ENCODE results near the gene HOXC9. TPM values are rescaled to one million over a fixed set of nuclear protein-coding genes. Genes with fewer than 3 reads are reported as not detected.
A peak's percentile ranks its signal among the peaks of the same experiment; 100 is the strongest.

HOXC9 gene
- total and polyA plus RNA-seq, 10 donors: 0.05 TPM; not detected in 9

GRCh38 chr12:54026640-54027441 is 26.9 kb downstream of the HOXC9 start:
- H3K4me1 ChIP-seq: peaks cover 0 to 39% (median 10%) of the 10 kb centered on the region in 6 donors
- whole genome bisulfite sequencing, 5 donors: 10 to 19% (median 16%) methylated on average over 22 of the region's 22 CpGs
- TF ChIP-seq POLR2AphosphoS5 (IDR thresholded peaks at IDR 0.05): no peak
- H3K27ac ChIP-seq: no peak overlapping the region
- H3K9me3 ChIP-seq: no peaks in the 10 kb centered on the region
- peaks cover 18 to 100% (median 91%) of the 10 kb centered on the region in 7 donors for H3K27me3 ChIP-seq (replicated peaks in 1 of 7)
- H3K4me3 ChIP-seq: no peak overlapping the region
- H3K36me3 ChIP-seq: no peaks in the 10 kb centered on the region
- DNase-seq: peak; percentile 43
- intact Hi-C loops (cut with DNase I; ENCODE audit: low total_unique reads): no loop called here

- peaks cover 0 to 2% (median 0%) of the 10 kb centered on the region in 8 donors for H3K9me3 ChIP-seq
Measured at GRCh38 chr12:54027442-54027786, 27.5 kb downstream of the HOXC9 start.

GRCh38 chr12:54028314-54029201 is 28.6 kb downstream of the HOXC9 start, which contains the start of gene HOXC6:
Gene HOXC6, plus strand, starts transcription at chr12:54028440. Its CDS starts 82 bp downstream, at chr12:54028522.
- peaks cover 0 to 11% (median 5%) of the 10 kb centered on the region in 8 donors for H3K9me3 ChIP-seq
- no peaks in the 10 kb centered on the region for H3K36me3 ChIP-seq
- peaks cover 0 to 53% (median 22%) of the 10 kb centered on the region in 6 donors for H3K4me1 ChIP-seq
- DNase-seq: peak; percentile 29
- peak within 1 kb of the TSS in 2 of 8 donors; percentile 8 to 26 for H3K4me3 ChIP-seq
- H3K27me3 ChIP-seq (replicated peaks in 1 of 7): peaks cover 17 to 100% (median 94%) of the 10 kb centered on the region in 7 donors
- TF ChIP-seq CTCF (IDR thresholded peaks at IDR 0.05 in 8 of 11, conservative IDR thresholded peaks at IDR 0.05 in 3 of 11) (no peak), POLR2AphosphoS5 (IDR thresholded peaks at IDR 0.05) (no peak), POLR2A (IDR thresholded peaks at IDR 0.05) (no peak)
- H3K27ac ChIP-seq: no peak within 1 kb of the TSS
- intact Hi-C loops (cut with DNase I; ENCODE audit: low total_unique reads): no loop called here
- 6 to 8% (median 6%) methylated on average over 36 of the region's 36 CpGs for WGBS, 5 donors

More at GRCh38 chr12:54027442-54027786, 27.5 kb downstream of the HOXC9 start:
- intact Hi-C loops (cut with DNase I; ENCODE audit: low total_unique reads): no loop called here
- no peak for TF ChIP-seq POLR2A (IDR thresholded peaks at IDR 0.05)
- no peak for TF ChIP-seq CTCF (IDR thresholded peaks at IDR 0.05 in 8 of 11, conservative IDR thresholded peaks at IDR 0.05 in 3 of 11)
- TF ChIP-seq POLR2AphosphoS5 (IDR thresholded peaks at IDR 0.05): no peak
- 42 to 54% (median 45%) methylated on average over 3 of the region's 3 CpGs for whole genome bisulfite sequencing, 5 donors
- peaks cover 0 to 41% (median 10%) of the 10 kb centered on the region in 6 donors for H3K4me1 ChIP-seq
- DNase-seq: no peak
- H3K36me3 ChIP-seq: no peaks in the 10 kb centered on the region
- no peak overlapping the region for H3K4me3 ChIP-seq
- no peak overlapping the region for H3K27ac ChIP-seq
- H3K27me3 ChIP-seq (replicated peaks in 1 of 7): peaks cover 18 to 100% (median 91%) of the 10 kb centered on the region in 7 donors

- intact Hi-C loops (cut with DNase I; ENCODE audit: low total_unique reads): loop anchor here (5.0 kb wide), 1 partner anchor 163 kb away; no protein-coding TSS in a partner anchor
- Histone ChIP-seq H3K27ac (no peak overlapping the region), H3K9me3 (peaks cover 0 to 11% (median 5%) of the 10 kb centered on the region in 8 donors), H3K4me1 (peaks cover 5 to 65% (median 34%) of the 10 kb centered on the region in 6 donors), H3K27me3 (replicated peaks in 1 of 7) (peaks cover 17 to 100% (median 97%) of the 10 kb centered on the region in 7 donors), H3K4me3 (peak overlapping the region in 1 of 8 donors; percentile 27), H3K36me3 (no peaks in the 10 kb centered on the region)
- peak; percentile 56 for DNase-seq
- WGBS, 5 donors: 17 to 27% (median 23%) methylated on average over 47 to 53 of the region's 53 CpGs
- TF ChIP-seq CTCF (IDR thresholded peaks at IDR 0.05 in 8 of 11, conservative IDR thresholded peaks at IDR 0.05 in 3 of 11) (no peak), POLR2A (IDR thresholded peaks at IDR 0.05) (no peak), POLR2AphosphoS5 (IDR thresholded peaks at IDR 0.05) (no peak)
Measured at GRCh38 chr12:54029529-54030441, 29.8 kb downstream of the HOXC9 start.
